ENCODE measurements around the gene MAP7D2. TPM values are rescaled to one million over a fixed set of nuclear protein-coding genes. Genes with fewer than 3 reads are reported as not detected.

MAP7D2 gene
- total and polyA plus RNA-seq, 9 of the 15 experiments (the other 6 are each of a cell fraction or from before 2014, with no cell fraction given), result 0.01 to 0.04 (median 0.03) TPM; not detected in 4

- TF ChIP-seq HMBOX1 (IDR thresholded peaks at IDR 0.05), result no peak
- no peak for TF ChIP-seq TCF15 (CRISPR knock-in tag; IDR thresholded peaks at IDR 0.05)
These were observed 575 bp downstream of the MAP7D2 start (continued) for GRCh38 chrX:20116087-20116576.

- in situ Hi-C loops (cut with MboI), result no loop called here
- POLR2A ChIA-PET, result no interaction called here
- no peak for ATAC-seq
These were observed 4.5 kb downstream of the MAP7D2 start for GRCh38 chrX:20112022-20112774.

More at GRCh38 chrX:20112022-20112774, 4.5 kb downstream of the MAP7D2 start:
- CTCF ChIA-PET (ENCODE audit: low intra/inter-chr PET ratio), result no interaction called here
- WGBS (ENCODE audit: insufficient coverage, low coverage, missing lambda C conversion rate), result 24% methylated on average over 11 of the region's 14 CpGs
- Histone ChIP-seq H3K9me1 (ENCODE audit: control insufficient read depth, insufficient read depth, low read length) (no peaks in the 10 kb centered on the region), H3K79me2 (ENCODE audit: control insufficient read depth, insufficient read depth, low read length) (no peaks in the 10 kb centered on the region), H3K4me1 (replicated peaks in 1 of 2; ENCODE audit: control insufficient read depth in 2 of 2, insufficient read depth in 2 of 2, low read length in 2 of 2) (peaks cover 0 to 4% of the 10 kb centered on the region in 2 experiments; a peak in 2 of 5 replicates), H3K4me2 (ENCODE audit: insufficient read depth, low read length) (no peak overlapping the region), H3K9me3 (replicated peaks; ENCODE audit: control insufficient read depth, insufficient read depth, low read depth, low read length) (no peaks in the 10 kb centered on the region), H3K36me3 (ENCODE audit: control insufficient read depth, insufficient read depth, low read length) (no peaks in the 10 kb centered on the region), H3K9ac (ENCODE audit: insufficient read depth in 1 of 2, low read depth in 2 of 2, low read length in 2 of 2) (no peak overlapping the region), H2AFZ (ENCODE audit: low read depth, low read length) (no peak overlapping the region), H3K27ac (ENCODE audit: extremely low read depth, low read depth, low read length) (no peak overlapping the region), H4K20me1 (replicated peaks; ENCODE audit: control insufficient read depth, insufficient read depth, low read length) (no peaks in the 10 kb centered on the region), H3K27me3 (ENCODE audit: control insufficient read depth in 2 of 2, insufficient read depth in 2 of 2, low read length in 2 of 2) (peaks cover 4 to 22% of the 10 kb centered on the region in 2 experiments; a peak in 3 of 5 replicates), H3K4me3 (no peak overlapping the region)
- intact Hi-C loops (cut with micrococcal nuclease), result no loop called here
- DNase-seq (ENCODE audit: extremely low read depth in 1 of 4, low spot score in 3 of 4), result no peak
- no TSS peak for BruUV-seq (replicated peaks)
- no peak for TF ChIP-seq STAT5A (IDR thresholded peaks at IDR 0.05; ENCODE audit: borderline replicate concordance, low read length)
- no peak for TF ChIP-seq PML (IDR thresholded peaks at IDR 0.05; ENCODE audit: low read length)
- no peak for FAIRE-seq
